Fibroblast of skin of scalp (primary cell): ENCODE measurements around the gene ZIC2.

ENCODE experiments used
- DNase-seq: peaks from one replicate; pipeline ENCODE4 v3.0.0-alpha.2; 2013

ZIC2 gene

GRCh38 chr13:99974296-99974938 lies 7.2 kb upstream of the ZIC2 start:
- DNase-seq = no peak

- no peak for DNase-seq
Observed at GRCh38 chr13:99974939-99975561, 6.5 kb upstream of the ZIC2 start.

DNA sequence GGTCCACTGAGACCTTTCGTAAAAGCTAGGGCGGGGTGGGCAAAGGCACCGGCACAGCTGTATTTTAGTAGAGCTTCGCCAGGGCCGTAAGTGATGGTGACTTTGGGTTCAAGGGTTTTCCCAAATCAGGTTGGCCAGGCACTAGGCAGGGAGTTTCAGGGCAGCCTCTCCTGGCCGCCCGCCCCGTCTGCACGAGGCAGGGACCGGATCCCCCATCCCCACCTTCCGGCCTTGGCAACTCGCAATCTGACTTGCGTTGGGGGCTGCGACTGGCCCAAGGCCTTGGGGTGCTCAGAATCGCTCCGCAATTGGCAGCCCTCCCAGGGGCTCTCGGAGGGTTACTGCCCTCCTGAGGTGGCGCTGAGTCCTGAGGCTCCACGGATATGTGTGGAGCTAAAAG lies 6.0 kb upstream of the ZIC2 start:
- no peak for DNase-seq

DNA sequence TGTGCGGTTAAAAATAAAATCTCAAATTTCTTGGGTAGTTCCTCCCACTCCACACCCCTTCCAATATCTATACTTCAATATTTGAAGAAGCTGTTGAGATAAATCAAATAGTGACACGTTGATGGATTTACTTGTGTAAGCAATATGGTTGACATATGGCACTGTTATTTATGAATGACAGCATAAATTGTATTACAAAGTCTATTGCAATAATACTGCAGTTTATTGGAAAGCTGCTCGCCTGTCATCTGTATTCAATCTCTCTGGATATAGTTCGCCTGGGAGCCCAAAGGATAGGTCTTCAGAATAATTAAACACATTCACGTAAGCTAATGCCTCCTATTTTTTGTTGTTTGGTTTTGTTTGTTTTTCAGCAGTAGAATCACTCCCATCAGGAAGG lies 5.0 kb upstream of the ZIC2 start:
- no peak for DNase-seq

DNA sequence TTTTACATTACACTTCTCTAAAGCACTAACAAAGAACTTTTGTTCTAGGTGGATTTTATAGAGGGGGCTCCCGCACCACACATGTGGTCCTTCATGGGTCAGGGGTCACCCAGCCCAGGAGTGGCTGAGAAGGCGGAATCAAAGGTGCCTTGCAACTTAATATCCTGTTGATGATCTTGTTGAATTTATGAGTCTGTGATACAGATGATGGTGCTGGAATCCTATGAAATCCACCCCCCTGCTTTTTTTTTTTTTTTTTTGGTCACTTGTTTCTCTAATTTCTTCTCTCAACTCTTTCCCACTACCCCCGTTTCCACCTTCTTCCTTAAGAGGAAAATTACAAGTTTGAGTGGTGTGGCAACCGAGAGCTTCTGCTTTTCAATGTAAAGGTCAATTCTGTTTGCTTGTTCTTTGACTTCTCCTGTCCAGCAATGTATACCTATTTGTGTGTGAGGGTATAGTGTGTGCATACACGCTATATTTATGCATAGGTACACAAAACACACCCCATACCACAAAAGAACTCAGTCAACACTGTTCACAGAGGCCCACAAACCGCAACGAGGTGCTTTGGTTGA lies 4.2 kb upstream of the ZIC2 start:
- no peak for DNase-seq

DNA sequence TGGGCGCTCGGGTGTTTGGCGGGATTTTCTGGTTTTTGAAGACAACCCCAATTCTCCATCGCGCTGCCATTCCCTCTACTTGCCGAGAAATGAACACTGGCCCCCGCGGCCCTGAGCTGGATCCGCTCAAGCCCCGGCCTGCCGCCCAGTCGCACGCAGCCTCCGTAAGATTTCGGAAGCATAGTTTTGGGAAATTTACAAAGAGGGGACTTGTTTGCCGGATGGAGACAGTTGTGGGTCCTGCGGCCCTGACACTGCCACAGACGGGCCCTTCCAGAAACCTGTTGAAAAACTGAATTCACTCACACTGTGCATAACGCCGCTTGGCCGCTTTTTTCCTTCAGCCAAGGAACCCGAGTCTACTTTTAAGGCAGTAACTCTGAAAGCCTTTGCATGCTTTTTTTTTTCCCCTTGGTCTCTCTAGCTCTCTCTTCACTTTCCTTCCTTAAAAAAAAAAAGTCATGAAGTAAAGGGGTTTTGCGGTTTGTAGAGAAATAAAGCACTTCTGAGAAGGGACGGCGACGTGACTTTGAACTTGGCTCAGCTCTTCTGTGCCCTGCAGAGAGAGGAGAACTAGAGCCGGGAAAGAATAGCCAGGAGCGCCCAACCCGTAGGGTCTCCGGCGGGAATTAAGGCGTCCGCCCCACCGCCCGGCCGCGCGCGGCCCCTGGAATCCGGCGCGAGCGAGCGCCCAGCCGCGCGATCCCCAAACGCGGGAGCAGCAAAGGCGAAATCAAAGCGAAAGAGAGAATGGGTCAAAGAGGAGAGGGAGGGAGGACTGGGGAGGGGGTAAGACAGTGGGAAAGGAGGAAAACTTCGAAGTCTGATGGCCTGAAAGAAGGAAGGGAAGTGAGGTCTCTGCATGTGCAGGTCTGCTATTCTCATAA lies 3.4 kb upstream of the ZIC2 start:
- DNase-seq = no peak

- no peak for DNase-seq
Observed at GRCh38 chr13:99978799-99979452, 2.7 kb upstream of the ZIC2 start.

- no peak for DNase-seq
Observed at GRCh38 chr13:99979453-99980200, 2.0 kb upstream of the ZIC2 start.

DNA sequence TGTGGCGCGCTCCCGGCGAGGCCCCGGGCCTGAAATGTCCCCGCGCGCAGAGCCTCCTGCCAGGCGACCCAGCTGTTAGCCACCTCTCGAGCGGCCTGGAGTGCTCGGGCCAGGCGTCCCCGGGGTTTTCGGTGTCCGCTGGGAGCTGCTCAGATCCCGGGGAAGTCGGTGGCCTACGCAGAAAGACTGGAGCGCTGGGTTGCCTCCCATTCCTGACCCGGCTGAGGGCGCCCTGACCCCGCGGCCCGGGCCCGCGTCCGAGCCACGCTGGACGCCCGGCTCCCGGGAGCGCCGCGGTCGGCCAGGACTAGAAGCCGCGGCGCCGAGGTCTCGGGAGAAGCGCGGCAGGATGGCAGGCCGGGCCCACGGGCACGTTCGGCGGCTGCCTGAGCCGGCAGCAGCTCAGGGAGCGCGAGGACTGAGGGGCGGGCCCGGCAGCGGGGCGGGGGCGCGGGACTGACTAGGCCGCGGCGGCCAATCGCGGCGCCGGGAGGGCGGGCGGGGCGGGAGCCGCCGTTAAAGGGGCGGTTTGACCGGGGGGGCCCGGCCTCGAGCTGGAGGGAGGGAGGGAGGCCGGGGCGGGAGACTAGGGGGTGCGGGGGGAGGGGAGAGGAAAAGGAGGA lies 1.3 kb upstream of the ZIC2 start:
- peak; percentile 76 for DNase-seq

GRCh38 chr13:99980824-99981734 lies 505 bp upstream of the ZIC2 start:
- DNase-seq = peak; percentile 47

DNA sequence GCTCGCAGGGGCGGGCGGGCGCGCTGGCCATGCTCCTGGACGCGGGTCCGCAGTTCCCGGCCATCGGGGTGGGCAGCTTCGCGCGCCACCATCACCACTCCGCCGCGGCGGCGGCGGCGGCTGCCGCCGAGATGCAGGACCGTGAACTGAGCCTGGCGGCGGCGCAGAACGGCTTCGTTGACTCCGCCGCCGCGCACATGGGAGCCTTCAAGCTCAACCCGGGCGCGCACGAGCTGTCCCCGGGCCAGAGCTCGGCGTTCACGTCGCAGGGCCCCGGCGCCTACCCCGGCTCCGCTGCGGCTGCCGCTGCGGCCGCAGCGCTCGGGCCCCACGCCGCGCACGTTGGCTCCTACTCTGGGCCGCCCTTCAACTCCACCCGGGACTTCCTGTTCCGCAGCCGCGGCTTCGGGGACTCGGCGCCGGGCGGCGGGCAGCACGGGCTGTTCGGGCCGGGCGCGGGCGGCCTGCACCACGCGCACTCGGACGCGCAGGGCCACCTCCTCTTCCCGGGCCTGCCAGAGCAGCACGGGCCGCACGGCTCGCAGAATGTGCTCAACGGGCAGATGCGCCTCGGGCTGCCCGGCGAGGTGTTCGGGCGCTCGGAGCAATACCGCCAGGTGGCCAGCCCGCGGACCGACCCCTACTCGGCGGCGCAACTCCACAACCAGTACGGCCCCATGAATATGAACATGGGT lies 599 bp downstream of the ZIC2 start:
- peak; percentile 40 for DNase-seq

- DNase-seq = no peak
Observed at GRCh38 chr13:99982731-99983498, 1.3 kb downstream of the ZIC2 start.

DNA sequence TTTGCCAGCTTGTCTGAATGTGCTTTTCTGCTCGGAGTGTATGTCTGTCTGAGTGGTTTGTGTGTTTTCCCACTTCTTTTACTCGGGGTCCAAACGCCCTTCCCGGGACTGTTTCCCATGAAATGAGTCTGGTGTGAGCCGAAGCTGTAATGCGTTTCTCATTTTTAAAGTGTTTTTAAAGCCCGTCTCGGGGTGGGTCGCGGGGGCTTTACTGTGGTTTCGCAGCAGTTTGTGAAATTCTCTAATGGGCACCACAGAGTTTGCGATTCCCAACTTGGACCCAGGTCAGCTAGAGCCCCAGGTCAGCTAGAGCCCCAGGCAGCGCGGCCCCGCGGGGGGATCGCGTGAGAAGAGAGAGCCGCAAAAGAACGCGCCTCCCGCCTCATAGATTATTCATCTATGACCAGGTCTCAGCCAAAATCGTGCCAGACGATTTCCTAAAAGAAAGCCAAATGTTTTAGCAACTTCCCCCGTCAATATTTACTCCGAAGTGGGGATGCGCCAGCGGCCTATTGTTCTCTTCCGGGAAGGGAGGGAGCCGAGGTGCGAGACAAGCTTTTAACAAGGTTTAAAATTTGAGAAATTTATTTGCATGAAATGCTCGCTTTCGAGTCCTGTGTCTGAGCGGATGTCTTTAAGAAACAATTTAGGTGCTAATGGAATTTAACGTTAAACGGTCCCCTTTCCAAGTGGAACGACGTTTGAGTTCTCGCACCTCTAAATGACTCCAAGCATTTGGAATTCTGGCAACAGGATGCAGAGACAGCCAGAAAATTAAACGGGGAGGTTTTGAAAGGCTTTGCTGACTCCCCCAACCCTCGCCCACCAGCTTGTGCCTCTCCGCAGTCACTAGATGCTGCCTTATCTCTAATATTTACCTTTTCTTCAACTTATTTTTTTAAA lies 2.2 kb downstream of the ZIC2 start:
- DNase-seq = peak; percentile 47

GRCh38 chr13:99984461-99985240 lies 3.1 kb downstream of the ZIC2 start:
- peak; percentile 22 for DNase-seq

- DNase-seq = no peak
Observed at GRCh38 chr13:99985241-99985874, 3.8 kb downstream of the ZIC2 start.

- DNase-seq = no peak
Observed at GRCh38 chr13:99985886-99986527, 4.4 kb downstream of the ZIC2 start.
